ENCODE data around the gene SMG6. TPM values are rescaled to one million over a fixed set of nuclear protein-coding genes. Genes with fewer than 3 reads are reported as not detected.

Gene SMG6
- total RNA-seq, 1 experiment from 2014 or later, result 28.6 TPM

GRCh38 chr17:2063261-2064146 lies 240.1 kb downstream of the SMG6 start:
- Histone ChIP-seq H3K4me2 (ENCODE audit: insufficient read depth, insufficient read length, low read length) (no peak overlapping the region), H3K79me1 (ENCODE audit: insufficient read depth, low read depth, low read length, poor library complexity, severe bottlenecking) (no peaks in the 10 kb centered on the region), H2AFZ (ENCODE audit: low read length) (no peak overlapping the region), H3K23ac (ENCODE audit: insufficient read length, low read depth, low read length) (no peak overlapping the region), H3K18ac (ENCODE audit: insufficient read length, low read depth, low read length) (no peak overlapping the region), H4K5ac (ENCODE audit: insufficient read length, low read depth, low read length) (no peak overlapping the region), H3K4ac (ENCODE audit: low read depth, low read length) (no peak overlapping the region), H3T11ph (ENCODE audit: low read length) (no peak overlapping the region), H2AK5ac (ENCODE audit: insufficient read length, low read length) (no peak overlapping the region), H3K9me3 (ENCODE audit: control insufficient read depth, low read depth, low read length) (no peaks in the 10 kb centered on the region), H3K23me2 (ENCODE audit: insufficient read length, low read depth, low read length, poor library complexity, severe bottlenecking) (peaks cover 3% of the 10 kb centered on the region), H3K79me2 (ENCODE audit: insufficient read depth, low read length) (no peaks in the 10 kb centered on the region), H2BK12ac (ENCODE audit: insufficient read length, low read depth, low read length) (no peak overlapping the region), H3K56ac (ENCODE audit: insufficient read length, low read depth, low read length) (no peak overlapping the region), H2BK120ac (ENCODE audit: low read depth, low read length, poor library complexity, severe bottlenecking) (no peak overlapping the region), H4K20me1 (ENCODE audit: control insufficient read depth, insufficient read depth, insufficient read length) (peaks cover 2% of the 10 kb centered on the region), H3K4me1 (ENCODE audit: insufficient read depth, low read length) (peaks cover 5% of the 10 kb centered on the region; the same call in 1 of the 2 replicates), H2BK15ac (ENCODE audit: low read depth, low read length) (no peak overlapping the region), H2BK20ac (ENCODE audit: low read depth, low read length, poor library complexity, severe bottlenecking) (no peak overlapping the region), H3K27ac (ENCODE audit: insufficient read length, low read depth, low read length) (no peak overlapping the region), H2BK5ac (ENCODE audit: insufficient read length, low read length) (no peak overlapping the region), H3K9ac (ENCODE audit: extremely low read depth, insufficient read length, low read length) (no peak overlapping the region), H3K27me3 (ENCODE audit: insufficient read depth, low read length) (peaks cover 3% of the 10 kb centered on the region; the same call in 1 of the 2 replicates), H3K14ac (ENCODE audit: insufficient read depth, low read length) (no peak overlapping the region), H4K8ac (replicated peaks; ENCODE audit: insufficient read length, low read depth, low read length) (no peak overlapping the region), H4K91ac (ENCODE audit: insufficient read length, low read depth, low read length) (no peak overlapping the region)
- H3K9me3 Mint-ChIP-seq, result no peaks in the 10 kb centered on the region
- peaks cover 23% of the 10 kb centered on the region for H3K27me3 Mint-ChIP-seq (ENCODE audit: low read depth)
- peak overlapping the region in 1 of 3 experiments; percentile 14; a peak in 1 of 7 replicates for H3K27ac Mint-ChIP-seq
- no peak overlapping the region for H3K4me3 Mint-ChIP-seq
- DNase-seq, result no peak
- H3K36me3 Mint-ChIP-seq (ENCODE audit: insufficient read depth in 1 of 3, low read depth in 3 of 3), result peaks cover under 1 to 41% (median 23%) of the 10 kb centered on the region in 3 experiments
- H3K4me1 Mint-ChIP-seq, result peaks cover 38 to 55% of the 10 kb centered on the region in 2 experiments
- no CpG with 5 or more reads among the region's 16 CpGs for WGBS (ENCODE audit: extremely low coverage, insufficient read length, low lambda C conversion rate)
- no peak for TF ChIP-seq CTCF (conservative IDR thresholded peaks at IDR 0.05)
